AG09309 (cell line): Measurements from ENCODE around the gene MIEF1.

ENCODE experiments used
- DNase-seq: peaks from one replicate; pipeline ENCODE4 v3.0.0-alpha.2; 2010; ENCODE audit warnings: low read depth
- H3K4me3 ChIP-seq: 2 replicates; pipeline ENCODE4 v1.5.1; 2011; ENCODE audit warnings: mild to moderate bottlenecking, low read depth, low read length, moderate library complexity; ENCODE audit not compliant: control insufficient read depth
- CTCF ChIP-seq: IDR thresholded peaks from 2 replicates; pipeline ENCODE4 v1.5.1; 2011; ENCODE audit warnings: mild to moderate bottlenecking, low read depth, low read length, inconsistent platforms; ENCODE audit not compliant: insufficient read depth, control insufficient read depth; ENCODE audit errors: missing control alignments

The MIEF1 gene

GRCh38 chr22:39457556-39458443 lies 44.3 kb upstream of the MIEF1 start:
- DNase-seq, result no peak
- no peak for TF ChIP-seq CTCF
- H3K4me3 ChIP-seq, result no peak overlapping the region

- TF ChIP-seq CTCF, result no peak
- no peak for DNase-seq
- H3K4me3 ChIP-seq, result no peak overlapping the region
Observed at GRCh38 chr22:39458444-39459083, 43.5 kb upstream of the MIEF1 start.

- no peak for TF ChIP-seq CTCF
- H3K4me3 ChIP-seq, result no peak overlapping the region
- no peak for DNase-seq
Observed at GRCh38 chr22:39459681-39460080, 42.4 kb upstream of the MIEF1 start.

- TF ChIP-seq CTCF, result no peak
- no peak overlapping the region for H3K4me3 ChIP-seq
- DNase-seq, result no peak
Observed at GRCh38 chr22:39462443-39463221, 39.5 kb upstream of the MIEF1 start.

- no peak overlapping the region for H3K4me3 ChIP-seq
- no peak for DNase-seq
- no peak for TF ChIP-seq CTCF
Observed at GRCh38 chr22:39463277-39463676, 38.8 kb upstream of the MIEF1 start.

- no peak for TF ChIP-seq CTCF
- no peak overlapping the region for H3K4me3 ChIP-seq
- no peak for DNase-seq
Observed at GRCh38 chr22:39463931-39464390, 38.1 kb upstream of the MIEF1 start.
